Measurements from ENCODE around the gene CEP152. TPM values are rescaled to one million over a fixed set of nuclear protein-coding genes. Genes with fewer than 3 reads are reported as not detected.

CEP152 gene
- total RNA-seq, 1 donor from 2014 or later, result 15.4 TPM

GRCh38 chr15:48754011-48754410 is 56.9 kb downstream of the CEP152 start:
- ATAC-seq (ENCODE audit: low read depth), result no peak
- peaks cover 6% of the 10 kb centered on the region for H3K4me1 Mint-ChIP-seq
- intact Hi-C loops (cut with micrococcal nuclease), result no loop called here
- no peak for DNase-seq
- ChIA-PET POLR2A (no interaction called here), CTCF (no interaction called here)
- no peaks in the 10 kb centered on the region for H3K9me3 Mint-ChIP-seq
- no peak overlapping the region for H3K27ac Mint-ChIP-seq
- peaks cover 45% of the 10 kb centered on the region for H3K36me3 Mint-ChIP-seq (ENCODE audit: low read depth)
- TF ChIP-seq, protein P1, sequence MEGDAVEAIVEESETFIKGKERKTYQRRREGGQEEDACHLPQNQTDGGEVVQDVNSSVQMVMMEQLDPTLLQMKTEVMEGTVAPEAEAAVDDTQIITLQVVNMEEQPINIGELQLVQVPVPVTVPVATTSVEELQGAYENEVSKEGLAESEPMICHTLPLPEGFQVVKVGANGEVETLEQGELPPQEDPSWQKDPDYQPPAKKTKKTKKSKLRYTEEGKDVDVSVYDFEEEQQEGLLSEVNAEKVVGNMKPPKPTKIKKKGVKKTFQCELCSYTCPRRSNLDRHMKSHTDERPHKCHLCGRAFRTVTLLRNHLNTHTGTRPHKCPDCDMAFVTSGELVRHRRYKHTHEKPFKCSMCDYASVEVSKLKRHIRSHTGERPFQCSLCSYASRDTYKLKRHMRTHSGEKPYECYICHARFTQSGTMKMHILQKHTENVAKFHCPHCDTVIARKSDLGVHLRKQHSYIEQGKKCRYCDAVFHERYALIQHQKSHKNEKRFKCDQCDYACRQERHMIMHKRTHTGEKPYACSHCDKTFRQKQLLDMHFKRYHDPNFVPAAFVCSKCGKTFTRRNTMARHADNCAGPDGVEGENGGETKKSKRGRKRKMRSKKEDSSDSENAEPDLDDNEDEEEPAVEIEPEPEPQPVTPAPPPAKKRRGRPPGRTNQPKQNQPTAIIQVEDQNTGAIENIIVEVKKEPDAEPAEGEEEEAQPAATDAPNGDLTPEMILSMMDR (IDR thresholded peaks at IDR 0.05), result no peak
- H3K4me3 Mint-ChIP-seq, result no peak overlapping the region
- H3K27me3 Mint-ChIP-seq, result no peaks in the 10 kb centered on the region

DNA sequence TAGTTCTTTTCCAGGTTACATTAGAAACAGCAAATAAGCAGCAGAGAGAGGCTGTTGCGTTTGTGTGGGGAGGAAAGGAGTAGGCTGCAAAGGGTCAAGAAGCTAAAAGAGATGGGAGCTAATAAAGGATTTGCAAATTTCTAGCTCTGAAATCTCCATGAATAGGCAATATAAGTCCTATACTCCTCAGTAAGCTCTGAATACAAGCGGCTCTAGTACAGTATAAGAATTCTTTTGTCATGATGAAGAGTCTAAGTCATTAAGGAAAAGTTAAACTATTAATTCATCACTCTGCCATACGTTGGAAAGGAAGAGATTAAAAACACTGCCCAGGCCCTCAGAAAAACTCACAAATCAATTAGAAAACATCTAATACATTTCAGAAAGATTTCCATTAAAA is 59.3 kb downstream of the CEP152 start:
- TF ChIP-seq, protein P1 (IDR thresholded peaks at IDR 0.05), result no peak
- intact Hi-C loops (cut with micrococcal nuclease), result no loop called here
- H3K27ac Mint-ChIP-seq, result no peak overlapping the region
- no peaks in the 10 kb centered on the region for H3K9me3 Mint-ChIP-seq
- ChIA-PET POLR2A (no interaction called here), CTCF (no interaction called here)
- ATAC-seq (ENCODE audit: low read depth), result no peak
- no peak overlapping the region for H3K4me3 Mint-ChIP-seq
- H3K27me3 Mint-ChIP-seq, result no peaks in the 10 kb centered on the region
- H3K4me1 Mint-ChIP-seq, result peaks cover 6% of the 10 kb centered on the region
- DNase-seq, result no peak
- H3K36me3 Mint-ChIP-seq (ENCODE audit: low read depth), result peaks cover 48% of the 10 kb centered on the region

DNA sequence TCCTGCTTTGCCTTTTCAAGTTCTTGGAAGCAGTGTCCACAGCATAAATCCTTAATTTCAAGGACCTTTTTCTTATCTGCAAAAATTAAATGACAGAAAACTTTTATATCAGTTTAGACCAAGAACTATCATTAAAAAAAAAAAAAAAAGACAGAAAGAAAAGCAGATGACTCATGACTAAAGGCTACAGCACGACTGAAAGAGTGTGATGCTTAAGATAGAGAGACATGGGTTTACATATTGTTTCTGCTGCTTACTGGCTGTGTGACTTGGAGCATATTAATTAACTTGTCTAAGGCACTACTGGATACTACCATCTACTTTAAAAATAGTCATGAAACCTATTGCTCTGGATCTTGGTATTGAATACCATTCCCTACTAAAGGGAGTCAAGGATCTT is 62.3 kb downstream of the CEP152 start:
- no peak overlapping the region for H3K27ac Mint-ChIP-seq
- peaks cover 52% of the 10 kb centered on the region for H3K36me3 Mint-ChIP-seq (ENCODE audit: low read depth)
- no peaks in the 10 kb centered on the region for H3K9me3 Mint-ChIP-seq
- ChIA-PET POLR2A (no interaction called here), CTCF (no interaction called here)
- no peak overlapping the region for H3K4me3 Mint-ChIP-seq
- no peaks in the 10 kb centered on the region for H3K4me1 Mint-ChIP-seq
- ATAC-seq (ENCODE audit: low read depth) (no peak), DNase-seq (no peak)
- intact Hi-C loops (cut with micrococcal nuclease), result no loop called here
- H3K27me3 Mint-ChIP-seq, result no peaks in the 10 kb centered on the region
- TF ChIP-seq, protein P1 (IDR thresholded peaks at IDR 0.05), result no peak

- POLR2A ChIA-PET, result no interaction called here
- H3K9me3 Mint-ChIP-seq, result peaks cover 20% of the 10 kb centered on the region
Measured at GRCh38 chr15:48733615-48734014, 77.3 kb downstream of the CEP152 start.

GRCh38 chr15:48730506-48730905 is 80.4 kb downstream of the CEP152 start:
- Mint-ChIP-seq H3K36me3 (ENCODE audit: low read depth) (peaks cover 45% of the 10 kb centered on the region), H3K4me1 (no peaks in the 10 kb centered on the region), H3K27me3 (no peaks in the 10 kb centered on the region), H3K9me3 (peaks cover 16% of the 10 kb centered on the region), H3K4me3 (no peak overlapping the region), H3K27ac (no peak overlapping the region)
- intact Hi-C loops (cut with micrococcal nuclease), result no loop called here
- TF ChIP-seq, protein P1 (IDR thresholded peaks at IDR 0.05), result no peak
- CTCF ChIA-PET, result no interaction called here
- DNase-seq (no peak), ATAC-seq (ENCODE audit: low read depth) (no peak)
- POLR2A ChIA-PET, result interaction anchor here (0.7 kb wide), 1 partner anchor 71 kb away, joined by 6 read pairs; no protein-coding TSS in a partner anchor

More at GRCh38 chr15:48733615-48734014, 77.3 kb downstream of the CEP152 start:
- H3K4me3 Mint-ChIP-seq, result no peak overlapping the region
- no peak for ATAC-seq (ENCODE audit: low read depth)
- no peaks in the 10 kb centered on the region for H3K27me3 Mint-ChIP-seq
- TF ChIP-seq, protein P1 (IDR thresholded peaks at IDR 0.05), result no peak
- H3K27ac Mint-ChIP-seq, result no peak overlapping the region
- intact Hi-C loops (cut with micrococcal nuclease), result no loop called here
- CTCF ChIA-PET, result no interaction called here
- no peaks in the 10 kb centered on the region for H3K4me1 Mint-ChIP-seq
- H3K36me3 Mint-ChIP-seq (ENCODE audit: low read depth), result peaks cover 56% of the 10 kb centered on the region
- no peak for DNase-seq

Data from activated B cell treated with CpG ODN at 0.5 μM for 24 hours (primary cell).